Mononuclear cell (primary cell): ENCODE results near the gene DYSF. TPM values are rescaled to one million over a fixed set of nuclear protein-coding genes. Genes with fewer than 3 reads are reported as not detected.
"Not testable (repeated sequence)": the region's sequence is repeated elsewhere in the genome, so short reads cannot be mapped to it uniquely, and the experiment has no call there.

Experiments
- H3K27me3 ChIP-seq: 2 replicates; pipeline ENCODE4 v1.6.0; 2011; ENCODE audit warnings: low read length, control low read depth; ENCODE audit not compliant: insufficient read depth
- H3K4me1 ChIP-seq: 2 replicates; pipeline ENCODE4 v1.5.1; 2011; ENCODE audit warnings: mild to moderate bottlenecking, low read length, control low read depth; ENCODE audit not compliant: insufficient read depth
- H3K4me3 ChIP-seq: 2 replicates; pipeline ENCODE4 v1.5.1; 2011; ENCODE audit warnings: mild to moderate bottlenecking, low read length, moderate library complexity
- H3K9me3 ChIP-seq: 2 replicates; pipeline ENCODE4 v1.5.1; 2011; ENCODE audit warnings: low read depth, mild to moderate bottlenecking, control low read depth, low read length
- total RNA-seq: library from RNA; depleted of rRNA; stranded (reverse); fragments of >200 nt; gene quantifications from one replicate; pipeline ENCODE4 v1.2.3, GENCODE V29; 2012

DYSF gene
- total RNA-seq, 1 donor: 13.3 TPM

DNA sequence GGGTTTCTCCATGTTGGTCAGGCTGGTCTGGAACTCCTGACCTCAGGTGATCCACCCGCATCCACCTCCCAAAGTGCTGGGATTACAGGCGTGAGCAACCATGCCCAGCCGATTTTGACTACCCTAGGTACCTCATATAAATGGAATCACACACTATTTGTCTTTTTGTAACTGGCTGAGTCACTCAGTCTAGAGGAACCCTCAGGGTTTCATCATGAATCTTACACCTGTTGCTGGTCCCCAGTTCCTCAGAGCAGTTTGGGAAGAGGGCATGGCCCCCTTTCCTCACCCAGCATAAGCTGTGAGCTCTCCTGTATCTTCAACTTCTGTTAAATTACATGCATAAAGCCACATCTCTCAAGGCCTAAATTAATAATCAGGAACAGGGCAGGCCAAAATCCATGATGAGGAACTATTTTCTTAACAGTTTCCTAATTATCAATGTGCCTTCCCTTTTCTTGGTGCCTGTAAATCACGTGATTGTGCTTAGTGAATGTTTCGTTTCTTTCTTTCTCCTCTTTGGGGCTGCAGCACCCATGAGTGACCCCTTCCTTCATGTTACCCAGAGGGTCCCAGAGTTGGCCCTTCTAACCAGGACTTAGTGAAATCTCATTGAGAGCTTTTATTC is 20.9 kb downstream of the DYSF start:
- no peaks in the 10 kb centered on the region for H3K9me3 ChIP-seq
- H3K4me3 ChIP-seq: no peak overlapping the region
- no peaks in the 10 kb centered on the region for H3K27me3 ChIP-seq
- H3K4me1 ChIP-seq: peaks cover 56% of the 10 kb centered on the region

DNA sequence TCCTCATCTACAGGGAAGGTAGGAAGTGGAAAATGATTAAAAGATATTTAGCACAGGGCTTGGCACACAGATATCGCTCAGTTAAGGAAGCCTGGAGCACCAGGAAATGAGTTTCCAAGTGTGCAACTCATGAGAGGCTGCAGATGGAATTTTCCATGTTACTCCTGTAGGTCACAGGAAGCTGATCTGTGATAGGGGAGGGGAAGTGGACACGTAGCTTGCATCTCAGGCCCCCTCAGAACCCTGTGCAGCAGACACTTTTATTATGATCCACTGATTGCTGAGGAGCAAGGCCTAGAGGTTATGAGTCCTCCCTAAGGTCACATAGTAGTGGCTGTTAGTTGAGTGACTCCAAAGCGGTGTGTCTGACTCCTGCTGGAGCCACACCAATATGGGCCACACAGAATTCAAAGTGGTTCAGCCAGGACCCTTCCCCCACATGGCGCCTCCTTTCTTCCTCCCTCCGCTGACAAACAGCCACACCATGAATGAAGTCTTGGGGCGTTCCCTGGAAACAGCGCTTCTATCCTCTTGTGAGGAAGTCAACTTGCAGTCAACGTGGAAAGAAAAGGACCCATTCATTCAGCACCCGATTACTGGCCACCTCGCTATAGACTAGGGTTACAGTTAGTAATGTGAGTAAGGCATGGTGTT is 21.5 kb downstream of the DYSF start:
- no peaks in the 10 kb centered on the region for H3K27me3 ChIP-seq
- H3K4me3 ChIP-seq: no peak overlapping the region
- no peaks in the 10 kb centered on the region for H3K9me3 ChIP-seq
- peaks cover 53% of the 10 kb centered on the region for H3K4me1 ChIP-seq

DNA sequence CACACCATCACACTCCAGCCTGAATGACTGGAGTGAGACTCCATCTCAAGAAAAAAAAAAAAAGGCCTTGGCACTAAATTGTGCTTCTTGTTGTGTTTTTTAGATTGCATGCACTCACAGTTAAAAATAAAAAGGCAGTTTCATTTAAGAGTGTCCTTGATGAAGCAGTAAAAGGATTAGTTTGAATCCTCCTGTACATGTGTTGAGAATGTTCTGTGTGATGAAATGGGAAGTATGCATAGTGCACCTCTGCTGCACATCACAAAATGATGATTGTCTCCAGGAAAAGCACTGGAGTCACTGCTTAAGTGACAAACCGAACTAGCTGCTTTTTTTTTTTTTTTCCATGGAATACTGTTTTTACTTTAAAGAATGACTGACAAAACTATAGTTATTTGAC is 23.1 kb downstream of the DYSF start:
- H3K9me3 ChIP-seq: no peaks in the 10 kb centered on the region
- H3K4me3 ChIP-seq: no peak overlapping the region
- no peaks in the 10 kb centered on the region for H3K27me3 ChIP-seq
- peaks cover 49% of the 10 kb centered on the region for H3K4me1 ChIP-seq

DNA sequence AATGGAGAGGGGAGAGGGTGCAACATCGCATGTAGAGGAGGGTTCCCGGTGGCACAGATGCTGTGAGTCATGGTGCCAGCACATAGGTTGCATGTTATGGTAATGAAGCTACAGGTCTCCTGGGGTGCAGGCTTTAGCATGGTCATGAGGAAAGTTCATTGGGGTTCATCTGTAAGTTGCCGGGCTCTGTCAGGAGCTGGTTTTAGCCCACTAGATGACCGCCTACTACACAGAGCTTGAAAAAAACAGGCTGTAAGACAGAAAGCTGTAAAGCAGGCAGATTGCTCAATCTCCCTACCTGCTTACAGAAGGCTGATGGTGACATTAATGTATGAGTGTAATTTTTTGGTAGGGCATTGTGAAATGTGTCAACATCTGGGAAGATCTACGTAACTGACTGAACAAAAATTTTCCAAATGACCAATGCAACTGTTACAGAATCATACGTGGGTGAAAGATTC is 23.9 kb downstream of the DYSF start:
- Histone ChIP-seq H3K9me3 (no peaks in the 10 kb centered on the region), H3K4me3 (no peak overlapping the region), H3K27me3 (no peaks in the 10 kb centered on the region), H3K4me1 (peaks cover 49% of the 10 kb centered on the region)

DNA sequence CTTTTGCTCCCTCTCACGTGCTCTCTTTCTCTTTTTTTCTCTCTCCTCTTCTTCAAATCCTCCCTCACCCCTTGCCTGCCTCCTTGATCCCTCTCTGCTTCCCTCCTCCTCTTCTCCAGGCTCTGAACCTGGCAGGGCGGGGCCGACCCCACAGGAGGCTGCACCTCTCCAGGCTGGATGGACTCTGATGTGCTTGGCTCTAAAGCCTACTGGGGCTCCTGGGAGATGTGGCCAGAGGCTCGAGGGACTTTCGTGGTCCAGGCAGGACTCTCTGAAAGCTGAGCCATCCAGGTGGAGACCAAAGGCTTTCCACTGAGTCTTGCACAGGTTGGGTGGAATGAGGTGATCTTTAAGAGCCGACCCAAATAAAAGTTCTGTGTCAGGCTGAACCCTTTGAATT is 25.4 kb downstream of the DYSF start:
- H3K4me3 ChIP-seq: no peak overlapping the region
- H3K9me3 ChIP-seq: no peaks in the 10 kb centered on the region
- H3K4me1 ChIP-seq: peaks cover 38% of the 10 kb centered on the region
- no peaks in the 10 kb centered on the region for H3K27me3 ChIP-seq

DNA sequence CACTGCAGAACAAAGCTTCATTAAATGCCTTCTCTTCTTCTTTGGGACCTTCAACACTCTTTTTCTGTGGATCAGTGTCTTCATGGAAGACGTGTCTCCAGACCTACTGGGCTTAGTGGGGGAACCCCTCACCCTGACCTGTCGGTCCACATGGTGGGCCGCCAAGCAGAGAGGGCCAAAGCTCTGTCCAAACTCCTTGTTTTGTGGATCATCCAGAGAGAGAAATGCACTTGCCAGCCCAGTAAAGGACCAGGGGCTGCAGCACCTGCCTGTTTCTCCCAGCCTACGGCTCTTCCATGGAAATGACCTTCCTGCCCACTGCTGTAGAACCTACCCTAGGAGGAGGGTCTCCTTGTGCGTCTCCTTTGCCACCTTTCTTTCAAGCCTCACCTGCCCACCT is 25.9 kb downstream of the DYSF start:
- no peaks in the 10 kb centered on the region for H3K9me3 ChIP-seq
- peaks cover 34% of the 10 kb centered on the region for H3K4me1 ChIP-seq
- no peaks in the 10 kb centered on the region for H3K27me3 ChIP-seq
- H3K4me3 ChIP-seq: no peak overlapping the region

DNA sequence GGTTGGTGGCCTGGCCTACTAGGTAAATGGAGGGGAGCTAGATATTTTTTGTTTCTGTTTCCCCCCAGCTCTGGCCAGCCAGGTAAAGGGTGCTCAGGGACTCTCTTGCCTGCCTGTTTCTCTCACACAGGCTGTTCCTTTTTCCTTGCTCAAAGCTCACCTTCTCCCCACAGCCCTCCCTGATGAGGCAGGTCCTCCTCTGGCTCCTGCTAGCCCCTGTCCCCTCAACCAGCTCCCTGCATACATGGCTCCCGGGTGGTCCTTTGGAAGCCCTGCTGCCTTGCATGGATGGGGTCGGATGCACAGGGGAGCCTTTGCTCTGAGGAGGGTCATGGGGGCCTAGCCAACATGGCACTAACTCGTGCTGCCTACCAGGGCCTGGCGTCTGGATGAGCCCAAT is 27.8 kb downstream of the DYSF start:
- Histone ChIP-seq H3K9me3 (no peaks in the 10 kb centered on the region), H3K27me3 (no peaks in the 10 kb centered on the region), H3K4me1 (peaks cover 15% of the 10 kb centered on the region), H3K4me3 (no peak overlapping the region)

DNA sequence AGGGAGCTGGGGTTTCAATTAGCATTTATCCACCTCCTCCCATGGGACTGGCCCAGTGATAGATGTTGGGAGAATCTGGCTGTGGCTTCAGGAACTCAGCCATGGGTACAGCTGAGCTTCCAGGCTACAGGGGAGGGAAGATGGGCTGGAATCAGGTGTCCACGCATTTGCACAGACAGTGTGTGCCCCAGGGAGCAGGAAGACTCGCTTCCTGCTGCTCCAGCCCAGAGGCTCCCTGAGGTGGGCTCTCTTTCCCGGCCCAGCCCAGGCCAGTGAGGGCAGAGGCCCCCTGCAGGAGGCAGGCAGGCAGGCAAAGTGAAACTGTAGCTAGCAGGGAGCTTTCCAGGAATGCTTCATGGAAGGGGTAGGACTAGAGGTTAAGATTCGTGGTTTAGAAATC is 28.7 kb downstream of the DYSF start:
- no peaks in the 10 kb centered on the region for H3K9me3 ChIP-seq
- peaks cover 7% of the 10 kb centered on the region for H3K4me1 ChIP-seq
- no peaks in the 10 kb centered on the region for H3K27me3 ChIP-seq
- H3K4me3 ChIP-seq: no peak overlapping the region

DNA sequence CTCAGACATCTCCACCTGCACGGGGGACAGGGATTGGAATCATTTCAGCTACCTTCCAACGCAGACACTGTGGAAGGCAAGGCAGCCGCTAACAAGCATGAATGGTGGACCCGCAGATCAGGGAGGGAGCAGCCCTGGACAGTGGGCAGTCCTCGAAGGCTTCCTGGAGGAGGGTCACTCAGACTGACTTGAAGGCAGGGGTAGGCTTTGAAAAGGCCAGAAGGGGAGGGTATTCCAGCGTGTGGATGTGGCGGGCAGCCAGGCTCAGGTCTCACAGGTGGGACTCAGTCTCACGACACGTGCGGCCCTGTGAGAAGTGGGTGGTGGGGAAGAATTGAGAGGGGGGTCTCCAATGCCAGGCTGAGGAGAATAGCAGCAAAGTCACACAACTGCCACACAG is 29.9 kb downstream of the DYSF start:
- Histone ChIP-seq H3K4me1 (no peaks in the 10 kb centered on the region), H3K27me3 (no peaks in the 10 kb centered on the region), H3K9me3 (no peaks in the 10 kb centered on the region), H3K4me3 (no peak overlapping the region)

DNA sequence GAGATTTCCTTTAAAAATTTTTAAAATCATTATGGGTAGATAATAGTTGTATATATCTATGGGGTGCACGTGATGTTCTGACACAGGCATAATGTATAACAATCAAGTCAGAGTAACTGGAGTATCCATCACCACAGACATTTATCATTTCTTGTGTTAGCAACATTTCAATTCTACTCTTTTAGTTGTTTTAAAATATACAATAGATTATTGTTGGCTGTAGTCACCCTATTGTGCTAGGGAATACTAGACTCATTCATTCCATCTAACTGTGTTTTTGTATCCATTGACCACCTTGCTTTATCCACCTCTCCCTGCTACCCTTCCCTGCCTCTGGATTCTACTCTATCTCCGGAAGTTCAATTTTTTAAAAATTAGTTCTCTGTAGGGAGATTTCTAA is 31.0 kb downstream of the DYSF start:
- Histone ChIP-seq H3K27me3 (no peaks in the 10 kb centered on the region), H3K4me3 (no peak overlapping the region), H3K4me1 (no peaks in the 10 kb centered on the region), H3K9me3 (no peaks in the 10 kb centered on the region)

DNA sequence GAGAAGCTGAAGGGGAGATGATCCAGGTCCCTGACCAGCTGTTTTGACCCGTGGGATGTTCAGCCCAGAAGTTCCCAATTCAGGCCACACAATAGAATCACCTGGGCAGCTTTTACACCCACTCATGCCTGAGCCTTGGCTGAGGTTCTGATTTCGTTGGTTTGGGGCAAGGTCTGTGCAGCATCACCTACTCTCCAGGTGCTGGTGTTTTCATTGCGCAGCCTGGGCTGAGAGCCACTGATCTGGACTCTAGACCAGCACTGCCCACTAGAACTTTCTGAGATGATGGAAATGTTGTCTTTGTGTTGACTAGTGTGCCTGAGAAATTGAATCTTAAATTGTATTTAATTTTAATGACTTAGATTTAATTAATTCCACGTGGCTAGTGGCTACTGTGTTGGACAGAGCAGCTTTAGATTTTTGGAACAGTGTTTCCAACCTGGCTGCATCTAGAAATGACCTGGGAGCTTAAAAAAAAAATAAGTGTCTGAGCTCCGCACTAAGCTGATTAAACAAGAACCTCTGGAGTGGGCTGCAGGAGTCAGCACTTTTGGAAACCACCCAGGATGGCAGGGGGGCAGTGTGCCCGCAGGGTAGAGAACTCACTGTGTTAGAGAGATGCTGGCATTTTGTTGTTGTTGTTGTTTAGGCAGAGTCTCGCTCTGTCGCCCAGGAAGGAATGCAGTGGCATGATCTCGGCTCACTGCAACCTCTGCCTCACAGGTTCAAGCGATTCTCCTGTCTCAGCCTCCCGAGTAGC is 33.7 kb downstream of the DYSF start:
- Histone ChIP-seq H3K27me3 (no peaks in the 10 kb centered on the region), H3K4me1 (no peaks in the 10 kb centered on the region), H3K9me3 (no peaks in the 10 kb centered on the region), H3K4me3 (no peak overlapping the region)

DNA sequence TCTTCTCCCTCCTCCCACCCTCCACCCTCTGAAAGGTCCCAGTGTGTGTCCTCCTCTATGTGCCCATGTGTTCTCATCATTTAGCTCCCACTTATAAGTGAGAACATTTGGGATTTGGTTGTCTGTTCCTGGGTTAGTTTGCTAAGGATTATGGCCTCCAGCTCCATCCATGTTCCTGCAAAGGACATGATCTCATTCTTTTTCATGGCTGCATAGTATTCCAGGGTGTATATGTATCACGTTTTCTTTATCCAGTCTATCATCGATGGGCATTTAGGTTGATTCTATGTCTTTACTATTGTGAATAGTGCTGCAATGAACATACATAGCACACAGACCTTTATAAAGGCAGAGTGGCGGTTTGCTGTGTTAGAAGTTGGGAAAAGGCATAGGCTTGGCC is 38.2 kb downstream of the DYSF start:
- not testable (repeated sequence) for H3K27me3 ChIP-seq, H3K4me1 ChIP-seq, H3K9me3 ChIP-seq, H3K4me3 ChIP-seq

DNA sequence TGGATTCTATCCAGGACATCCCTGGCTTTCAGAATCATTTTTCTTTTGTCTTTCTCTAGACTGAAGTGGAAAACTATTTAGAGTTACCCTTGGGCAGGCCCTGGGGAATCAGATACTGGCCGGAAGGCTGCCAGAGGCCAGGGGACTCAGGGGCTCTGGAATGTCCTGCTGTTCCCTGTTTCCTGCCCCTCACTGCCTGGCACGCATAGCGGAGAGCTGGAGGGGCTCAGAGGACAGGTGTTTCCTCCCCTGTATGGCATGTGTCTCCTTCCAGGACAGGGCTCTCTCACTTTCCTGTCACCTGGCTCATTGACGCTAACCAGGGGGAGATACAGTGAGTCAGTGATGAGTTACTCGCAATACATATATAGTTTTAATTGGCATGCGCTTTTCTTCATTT is 38.8 kb downstream of the DYSF start:
- H3K4me3 ChIP-seq: no peak overlapping the region
- no peaks in the 10 kb centered on the region for H3K9me3 ChIP-seq
- no peaks in the 10 kb centered on the region for H3K4me1 ChIP-seq
- H3K27me3 ChIP-seq: no peaks in the 10 kb centered on the region

DNA sequence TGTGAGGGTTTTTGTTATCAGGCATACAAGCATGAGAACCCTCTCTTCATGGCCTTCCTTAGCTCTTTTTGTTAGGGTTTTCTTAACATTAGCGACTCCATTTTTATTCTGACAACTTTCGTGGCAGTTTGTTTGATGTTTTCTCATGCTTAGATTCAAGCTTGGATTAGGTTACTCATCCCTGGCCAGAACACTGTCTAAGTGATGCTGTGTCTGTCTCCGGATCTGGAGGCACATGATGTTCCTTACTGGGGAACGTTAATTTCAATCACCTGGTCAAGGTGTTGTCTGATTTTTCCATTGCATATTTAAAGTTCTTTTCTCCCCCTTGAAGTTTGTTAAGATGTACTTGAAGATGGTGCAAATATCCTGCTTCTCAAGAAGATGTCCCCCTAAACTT is 40.7 kb downstream of the DYSF start:
- Histone ChIP-seq H3K27me3 (no peaks in the 10 kb centered on the region), H3K9me3 (no peaks in the 10 kb centered on the region), H3K4me1 (no peaks in the 10 kb centered on the region)

DNA sequence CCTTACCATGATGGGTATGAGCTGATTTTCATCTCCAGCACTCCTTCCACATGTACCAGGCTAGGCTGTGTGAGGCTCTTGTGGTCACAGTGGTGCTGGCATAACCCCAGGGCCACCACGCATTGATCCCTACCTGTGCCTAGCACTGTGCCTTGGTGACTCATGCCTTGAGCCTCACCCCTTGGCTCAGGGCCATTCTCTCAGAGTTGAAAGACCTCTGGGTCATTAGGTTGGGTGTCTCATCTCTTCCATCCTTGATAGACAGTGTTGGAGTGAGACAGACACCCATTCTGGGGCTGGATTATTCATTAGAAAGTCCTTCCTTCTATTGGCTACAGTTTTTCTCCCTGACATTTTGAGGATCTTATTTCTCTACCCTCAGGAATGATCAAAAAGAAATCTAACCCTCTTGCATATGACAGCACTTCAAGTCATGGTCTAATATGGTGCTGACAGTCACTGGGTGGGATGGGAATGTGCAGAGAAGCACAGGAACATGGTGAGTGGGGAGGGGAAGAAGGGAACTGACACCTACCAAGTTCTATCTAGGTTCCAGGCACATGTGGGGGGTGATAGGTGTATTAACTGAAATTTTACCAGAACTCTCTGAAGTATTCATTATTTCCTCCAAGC is 41.3 kb downstream of the DYSF start:
- Histone ChIP-seq H3K4me1 (peaks cover 2% of the 10 kb centered on the region), H3K27me3 (no peaks in the 10 kb centered on the region), H3K4me3 (no peak overlapping the region), H3K9me3 (no peaks in the 10 kb centered on the region)

More for the DNA sequence above, 40.7 kb downstream of the DYSF start:
- no peak overlapping the region for H3K4me3 ChIP-seq
